Measurements from ENCODE around the gene TATDN3. TPM values are rescaled to one million over a fixed set of nuclear protein-coding genes. Genes with fewer than 3 reads are reported as not detected.

TATDN3 gene
- total and polyA plus RNA-seq, 2 of the 4 experiments (the other 2 are of a cell fraction): 4.9 to 12.0 TPM

GRCh38 chr1:212754193-212754592, 37.5 kb upstream of the TATDN3 start:
- ChIA-PET CTCF (interaction anchor here (0.6 to 1.0 kb wide), 3 partner anchors 9 to 112 kb away, joined by 3 to 4 read pairs (median 3); no protein-coding TSS in a partner anchor), POLR2A (ENCODE audit: unreplicated experiment) (no interaction called here)
- Histone ChIP-seq H3K4me2 (ENCODE audit: low read depth, low read length) (no peak overlapping the region), H2BK120ac (ENCODE audit: low read depth, low read length) (no peak overlapping the region), H3K9me1 (ENCODE audit: insufficient read depth, low read length) (peaks cover 4% of the 10 kb centered on the region; the same call in 1 of the 2 replicates), H3K14ac (replicated peaks; ENCODE audit: low read depth, low read length) (no peak overlapping the region), H3K56ac (ENCODE audit: extremely low read depth, insufficient read depth, low read length) (no peak overlapping the region), H2AFZ (replicated peaks; ENCODE audit: low read length, poor library complexity) (no peak overlapping the region), H3K27me3 (ENCODE audit: control insufficient read depth, insufficient read depth, low read length) (no peaks in the 10 kb centered on the region), H3K36me3 (ENCODE audit: control insufficient read depth, insufficient read depth, low read length) (peaks cover 1% of the 10 kb centered on the region; the same call in 1 of the 2 replicates), H2BK15ac (ENCODE audit: low read depth, low read length) (no peak overlapping the region), H4K20me1 (ENCODE audit: insufficient read depth, low read length) (no peaks in the 10 kb centered on the region; the same call in 1 of the 2 replicates), H2BK5ac (ENCODE audit: low read depth, low read length, poor library complexity, severe bottlenecking) (no peak overlapping the region), H3K27ac (ENCODE audit: insufficient read depth, low read length) (no peak overlapping the region), H2BK20ac (ENCODE audit: low read depth, low read length) (no peak overlapping the region), H3K4me1 (ENCODE audit: control insufficient read depth, insufficient read depth, low read length) (peaks cover 7% of the 10 kb centered on the region), H2AK5ac (ENCODE audit: low read depth, low read length) (no peak overlapping the region), H3K23ac (ENCODE audit: low read depth, low read length) (no peak overlapping the region), H3K4me3 (ENCODE audit: insufficient read depth, low read depth, low read length) (no peak overlapping the region), H3K18ac (ENCODE audit: low read depth, low read length) (no peak overlapping the region), H4K91ac (ENCODE audit: insufficient read depth, low read depth, low read length) (no peak overlapping the region), H2AK9ac (replicated peaks; ENCODE audit: low read depth, low read length, poor library complexity) (no peak overlapping the region), H4K8ac (ENCODE audit: low read depth in 2 of 2, low read length in 2 of 2) (no peak overlapping the region), H3K9ac (ENCODE audit: low read depth, low read length) (no peak overlapping the region), H3K79me1 (ENCODE audit: low read depth in 1 of 2, low read length in 2 of 2) (peaks cover 7 to 20% of the 10 kb centered on the region in 2 experiments; a peak in 3 of 4 replicates), H4K5ac (ENCODE audit: low read depth, low read length) (no peak overlapping the region), H3K9me3 (ENCODE audit: control insufficient read depth, insufficient read depth, low read length) (no peaks in the 10 kb centered on the region), H3K4ac (ENCODE audit: low read depth, low read length) (no peak overlapping the region)
- no TSS peak for BruUV-seq (replicated peaks)
- WGBS, 2 experiments (ENCODE audit: extremely low coverage in 2 of 2, insufficient read length in 1 of 2): 92% methylated on average over 3 of the region's 8 CpGs; no CpG with 5 or more reads in 1 of the 2 experiments
- ATAC-seq (ENCODE audit: low read depth) (no peak), DNase-seq (no peak)
- intact Hi-C loops (cut with micrococcal nuclease) (loop anchor here (10.0 kb wide), 1 partner anchor 279 kb away; no protein-coding TSS in a partner anchor), in situ Hi-C loops (cut with MboI; ENCODE audit: low sequenced_read_pairs) (no loop called here), dilution Hi-C loops (cut with HindIII; ENCODE audit: low sequenced_read_pairs, unreplicated experiment) (no loop called here)
- TF ChIP-seq FOS (IDR thresholded peaks at IDR 0.05; ENCODE audit: low read depth, low read length) (no peak), USF2 (IDR thresholded peaks at IDR 0.05; ENCODE audit: low read depth, low read length) (no peak), RCOR1 (IDR thresholded peaks at IDR 0.05; ENCODE audit: insufficient replicate concordance, low read length) (no peak), SMC3 (IDR thresholded peaks at IDR 0.05; ENCODE audit: low read depth, low read length) (no peak), MAFK (IDR thresholded peaks at IDR 0.05; ENCODE audit: low read depth, low read length) (no peak)

Measured in IMR-90 (cell line).